GM18508 (cell line): Measurements from ENCODE around the gene ASB16.
A peak's percentile ranks its signal among the peaks of the same experiment; 100 is the strongest.

Experiments used
- ATAC-seq: cut with Tn5 transposase; IDR thresholded peaks from one replicate; pipeline ENCODE4 v1.9.1; 2021; ENCODE audit warnings: moderate number of reproducible peaks; ENCODE audit not compliant: insufficient read depth, unreplicated experiment

The ASB16 gene

DNA sequence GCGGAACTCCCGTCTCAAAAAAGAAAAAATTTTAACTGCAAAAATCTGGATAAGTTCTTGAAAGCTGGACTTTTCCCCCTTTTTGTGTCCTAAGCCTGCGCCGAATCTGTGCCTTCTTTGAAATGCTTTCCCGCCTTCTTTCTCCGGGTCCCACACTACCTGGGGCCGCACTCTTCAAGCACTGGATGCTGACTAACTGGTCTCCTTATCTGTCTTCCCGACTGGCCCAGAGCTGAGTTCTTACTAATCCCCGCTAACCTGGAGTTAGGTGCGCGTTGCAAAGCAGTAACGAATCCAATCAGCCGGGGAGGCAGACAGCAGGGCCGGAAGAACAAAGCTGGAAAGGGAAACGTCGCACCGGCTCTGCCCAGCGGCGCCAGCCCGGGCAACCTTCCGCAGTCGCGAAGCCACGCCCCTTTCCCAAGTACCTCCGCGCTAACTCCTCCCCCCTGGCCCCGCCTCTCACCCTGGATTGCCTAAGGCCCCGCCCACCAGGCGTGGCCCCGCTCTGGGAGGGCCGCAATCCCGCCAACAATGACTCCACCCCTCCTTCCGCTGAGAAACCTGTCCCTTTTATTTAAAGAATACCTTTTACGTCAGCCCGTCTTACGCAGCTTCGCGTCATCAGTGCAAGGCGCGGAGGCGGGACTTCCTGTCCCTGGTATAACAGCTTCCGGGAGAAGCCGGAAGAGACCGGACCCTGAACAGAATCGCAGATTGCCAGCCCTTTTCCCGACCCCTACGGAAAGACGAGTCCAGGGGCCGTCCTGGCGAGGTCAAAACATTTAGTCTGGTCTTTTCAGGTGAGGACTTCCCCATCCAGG lies 16.0 kb downstream of the ASB16 start, which contains the start of gene TMUB2:
TMUB2 (plus strand) TSS at position 666 of the 824 bp plus-strand sequence. CDS start 737 bp downstream, outside the sequence.
- peak; percentile 64 for ATAC-seq

DNA sequence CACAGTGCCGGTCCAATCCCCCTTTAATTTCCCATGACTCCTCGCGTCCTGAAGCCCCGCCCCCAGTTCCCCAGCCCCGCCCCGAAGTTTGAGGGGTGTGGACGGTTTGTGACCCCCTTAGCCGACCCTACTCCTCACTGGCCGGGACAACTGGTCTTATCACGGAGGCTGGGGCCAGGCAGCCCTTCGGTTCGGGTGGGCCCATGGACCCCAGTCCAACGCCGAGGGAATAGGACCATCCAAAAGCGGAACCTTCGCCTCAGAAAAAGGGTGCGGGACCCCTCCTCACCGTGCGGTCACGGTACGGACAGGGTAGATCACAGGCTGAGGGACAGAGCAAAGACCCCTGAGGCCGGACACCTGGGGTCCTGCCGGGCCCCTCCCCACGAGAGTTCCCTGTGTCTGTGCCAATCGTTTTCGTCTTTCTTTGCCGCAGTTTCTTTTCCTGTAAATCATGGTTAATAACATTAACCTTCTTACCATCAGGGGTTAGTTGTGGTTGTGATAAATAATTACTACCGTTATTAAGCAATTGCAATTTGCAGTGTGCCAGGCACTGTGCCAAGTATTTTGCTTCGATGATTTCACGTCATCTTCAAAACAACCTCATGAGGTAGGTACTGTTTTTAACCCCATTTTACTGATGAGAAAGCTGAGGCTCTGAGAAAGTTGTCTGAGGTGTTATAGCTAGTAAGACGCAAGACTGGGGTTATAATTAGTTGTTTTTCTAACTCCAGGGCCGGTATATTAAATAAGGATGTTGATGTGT lies 16.8 kb downstream of the ASB16 start:
- ATAC-seq, result peak; percentile 27

DNA sequence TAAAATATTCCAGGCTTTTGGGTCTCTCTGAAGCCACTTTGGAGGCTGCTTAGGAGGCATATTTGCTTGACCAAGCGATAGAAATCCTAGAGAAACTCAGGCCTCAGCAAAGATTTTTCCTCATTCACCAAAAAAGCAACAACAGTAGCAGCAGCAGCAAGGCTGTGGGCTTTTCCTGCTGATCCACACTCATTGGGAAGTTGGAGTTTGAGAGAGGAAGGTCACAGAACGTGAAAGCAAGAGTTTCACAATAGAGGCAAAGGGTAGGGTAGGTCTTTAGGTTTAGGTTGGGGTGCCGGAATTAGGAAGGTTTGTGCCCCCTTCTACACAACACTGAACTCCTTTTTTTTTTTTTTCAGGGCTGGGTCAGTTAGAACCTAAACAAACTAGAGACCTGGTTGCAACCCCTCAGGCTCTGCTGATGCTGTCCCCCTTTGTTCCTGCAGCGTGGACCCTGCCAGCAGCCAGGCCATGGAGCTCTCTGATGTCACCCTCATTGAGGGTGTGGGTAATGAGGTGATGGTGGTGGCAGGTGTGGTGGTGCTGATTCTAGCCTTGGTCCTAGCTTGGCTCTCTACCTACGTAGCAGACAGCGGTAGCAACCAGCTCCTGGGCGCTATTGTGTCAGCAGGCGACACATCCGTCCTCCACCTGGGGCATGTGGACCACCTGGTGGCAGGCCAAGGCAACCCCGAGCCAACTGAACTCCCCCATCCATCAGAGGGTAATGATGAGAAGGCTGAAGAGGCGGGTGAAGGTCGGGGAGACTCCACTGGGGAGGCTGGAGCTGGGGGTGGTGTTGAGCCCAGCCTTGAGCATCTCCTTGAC lies 18.3 kb downstream of the ASB16 start:
- ATAC-seq, result no peak

DNA sequence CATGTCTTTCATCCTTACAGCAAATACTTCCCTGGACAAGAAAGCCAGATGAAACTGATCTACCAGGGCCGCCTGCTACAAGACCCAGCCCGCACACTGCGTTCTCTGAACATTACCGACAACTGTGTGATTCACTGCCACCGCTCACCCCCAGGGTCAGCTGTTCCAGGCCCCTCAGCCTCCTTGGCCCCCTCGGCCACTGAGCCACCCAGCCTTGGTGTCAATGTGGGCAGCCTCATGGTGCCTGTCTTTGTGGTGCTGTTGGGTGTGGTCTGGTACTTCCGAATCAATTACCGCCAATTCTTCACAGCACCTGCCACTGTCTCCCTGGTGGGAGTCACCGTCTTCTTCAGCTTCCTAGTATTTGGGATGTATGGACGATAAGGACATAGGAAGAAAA lies 20.0 kb downstream of the ASB16 start:
- ATAC-seq, result no peak

DNA sequence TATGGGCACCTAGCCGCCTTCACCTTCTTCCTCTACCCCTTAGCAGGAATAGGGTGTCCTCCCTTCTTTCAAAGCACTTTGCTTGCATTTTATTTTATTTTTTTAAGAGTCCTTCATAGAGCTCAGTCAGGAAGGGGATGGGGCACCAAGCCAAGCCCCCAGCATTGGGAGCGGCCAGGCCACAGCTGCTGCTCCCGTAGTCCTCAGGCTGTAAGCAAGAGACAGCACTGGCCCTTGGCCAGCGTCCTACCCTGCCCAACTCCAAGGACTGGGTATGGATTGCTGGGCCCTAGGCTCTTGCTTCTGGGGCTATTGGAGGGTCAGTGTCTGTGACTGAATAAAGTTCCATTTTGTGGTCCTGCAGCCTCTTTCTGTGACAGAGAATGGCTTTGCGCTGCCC lies 20.9 kb downstream of the ASB16 start:
- no peak for ATAC-seq

DNA sequence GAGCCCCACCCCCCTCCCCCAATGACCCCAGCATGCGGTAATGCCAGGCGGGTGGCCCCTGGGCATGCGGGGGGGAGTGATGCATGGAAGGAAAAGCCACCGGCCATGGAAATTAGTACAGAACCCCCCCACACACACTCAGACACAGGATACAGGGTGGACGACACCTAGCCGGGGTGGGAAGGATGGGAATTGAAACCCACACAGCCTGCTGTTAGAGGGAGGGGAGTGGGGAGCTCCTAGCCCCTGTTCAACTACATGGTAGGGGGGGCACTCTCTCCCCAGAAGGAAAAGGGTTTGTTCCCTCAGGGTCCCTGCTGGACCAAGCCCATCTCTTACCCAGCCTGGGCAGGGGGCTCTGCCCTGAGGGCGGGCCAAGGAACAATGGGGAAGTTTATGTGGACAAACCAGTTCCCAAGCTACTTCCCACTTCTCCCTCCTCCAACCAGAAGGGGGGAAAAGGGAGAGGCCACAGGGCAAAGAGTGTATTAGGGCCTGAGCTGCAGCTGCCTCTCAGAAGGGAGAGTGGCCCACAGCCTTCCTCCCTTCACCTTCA lies 21.5 kb downstream of the ASB16 start:
- ATAC-seq, result no peak

DNA sequence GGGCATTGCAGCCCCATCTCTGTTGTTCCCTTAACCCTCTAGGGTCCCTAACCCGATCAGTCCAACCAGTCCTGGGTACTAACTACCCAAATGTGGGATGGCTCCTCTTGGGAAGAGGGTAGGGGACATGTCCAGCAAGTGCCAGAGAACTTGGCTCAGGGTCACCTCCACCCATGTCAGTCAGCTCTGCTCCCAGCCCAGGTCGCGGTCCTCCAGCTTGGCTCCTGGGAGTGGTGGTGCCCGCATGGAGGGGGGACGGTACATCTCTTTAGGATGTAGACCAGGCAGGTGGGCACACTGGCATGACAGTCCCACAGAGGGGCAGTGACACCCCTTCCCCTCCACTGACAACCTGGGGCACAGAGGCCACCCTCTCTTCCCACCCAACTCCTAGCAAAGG lies 22.2 kb downstream of the ASB16 start:
- ATAC-seq, result no peak

DNA sequence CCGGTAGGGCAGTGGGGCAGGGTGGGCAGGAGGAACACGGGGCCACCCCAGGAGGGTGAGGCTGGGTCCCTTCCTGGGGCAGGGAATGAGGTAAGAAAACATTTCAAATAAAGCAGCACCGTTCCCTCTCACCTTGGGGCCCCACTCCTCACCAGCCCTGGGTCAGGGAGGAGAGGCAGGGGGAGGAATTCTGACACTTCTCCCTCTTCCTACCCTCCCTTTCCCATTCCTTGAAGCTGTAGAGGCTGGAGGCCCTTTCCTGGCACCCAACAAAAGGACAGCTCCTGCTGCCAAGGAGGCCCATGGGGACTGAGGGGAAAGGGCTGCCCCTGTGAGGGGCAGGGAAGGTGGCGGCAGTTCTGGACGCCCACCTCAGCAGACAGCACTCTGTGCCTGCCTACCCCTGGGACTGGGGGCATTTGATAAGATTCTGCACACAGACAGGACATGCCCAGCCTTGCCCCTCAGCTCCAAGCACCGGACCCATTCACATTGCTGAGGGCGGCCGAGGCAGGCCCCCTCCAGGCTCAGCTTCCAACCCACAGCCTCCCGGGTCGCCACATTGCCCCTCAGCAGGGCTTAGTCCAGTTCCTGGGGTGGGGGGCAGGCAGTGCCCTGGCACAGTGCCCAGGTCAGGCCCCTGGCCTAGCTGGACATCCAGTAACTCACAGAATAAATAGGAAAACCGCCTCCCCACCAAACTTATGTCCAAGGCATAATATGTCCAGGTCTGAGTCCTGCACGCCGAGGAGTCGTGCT lies 23.0 kb downstream of the ASB16 start:
- no peak for ATAC-seq

DNA sequence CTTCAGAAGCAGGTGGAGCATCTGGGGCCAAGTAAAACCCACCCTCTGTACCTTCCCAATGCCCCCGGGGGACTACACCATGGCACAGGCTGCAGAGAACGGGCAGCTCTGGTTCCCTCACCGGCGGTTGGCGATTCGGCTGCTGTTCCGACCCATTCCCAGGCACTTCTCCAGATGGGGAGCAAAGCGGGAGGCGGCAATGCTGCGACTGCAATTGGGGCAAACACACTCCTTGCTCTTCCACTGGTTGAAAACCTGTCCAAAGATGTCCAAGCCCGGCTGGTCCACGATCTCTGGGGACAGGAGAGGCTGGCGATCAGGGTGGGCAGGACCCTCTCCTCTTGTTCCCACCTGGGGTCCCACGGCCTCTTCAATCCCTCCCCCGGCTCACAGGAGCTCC lies 26.6 kb downstream of the ASB16 start:
- no peak for ATAC-seq

DNA sequence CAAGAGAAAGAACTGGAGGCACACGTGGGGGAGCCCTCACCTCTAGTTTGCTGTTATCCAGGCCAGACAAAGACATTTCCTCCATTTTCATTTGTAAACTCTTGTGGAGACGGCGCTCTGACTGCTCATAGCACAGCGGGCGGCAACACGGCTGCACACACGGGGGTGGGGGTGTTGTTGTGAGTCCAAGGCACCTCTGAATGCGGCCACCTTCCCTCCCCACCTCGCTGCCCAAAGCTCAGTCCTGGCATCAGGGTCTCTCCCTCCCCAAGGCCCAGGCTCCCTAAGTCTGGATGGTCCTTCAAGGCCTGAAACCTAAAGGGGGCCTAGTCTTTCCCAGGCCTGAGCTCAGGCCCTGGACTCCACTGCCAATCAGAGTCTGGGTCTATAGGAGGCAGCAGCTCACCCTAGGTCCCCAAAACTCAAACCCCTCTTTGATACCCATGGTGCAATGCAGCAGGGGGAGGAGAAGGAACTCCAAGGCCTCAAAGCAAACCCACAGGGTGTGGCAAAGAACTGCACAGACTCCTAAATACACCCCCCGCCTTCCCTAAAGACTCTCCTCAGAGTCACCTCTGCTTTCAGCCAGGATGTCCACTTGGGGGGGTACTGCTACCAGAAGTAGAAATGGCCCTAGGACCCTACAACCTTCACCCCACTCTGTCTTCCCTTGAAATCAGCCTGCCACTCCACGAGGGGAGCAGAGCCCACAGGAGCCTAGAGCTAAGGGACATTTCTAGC lies 27.6 kb downstream of the ASB16 start:
- no peak for ATAC-seq

DNA sequence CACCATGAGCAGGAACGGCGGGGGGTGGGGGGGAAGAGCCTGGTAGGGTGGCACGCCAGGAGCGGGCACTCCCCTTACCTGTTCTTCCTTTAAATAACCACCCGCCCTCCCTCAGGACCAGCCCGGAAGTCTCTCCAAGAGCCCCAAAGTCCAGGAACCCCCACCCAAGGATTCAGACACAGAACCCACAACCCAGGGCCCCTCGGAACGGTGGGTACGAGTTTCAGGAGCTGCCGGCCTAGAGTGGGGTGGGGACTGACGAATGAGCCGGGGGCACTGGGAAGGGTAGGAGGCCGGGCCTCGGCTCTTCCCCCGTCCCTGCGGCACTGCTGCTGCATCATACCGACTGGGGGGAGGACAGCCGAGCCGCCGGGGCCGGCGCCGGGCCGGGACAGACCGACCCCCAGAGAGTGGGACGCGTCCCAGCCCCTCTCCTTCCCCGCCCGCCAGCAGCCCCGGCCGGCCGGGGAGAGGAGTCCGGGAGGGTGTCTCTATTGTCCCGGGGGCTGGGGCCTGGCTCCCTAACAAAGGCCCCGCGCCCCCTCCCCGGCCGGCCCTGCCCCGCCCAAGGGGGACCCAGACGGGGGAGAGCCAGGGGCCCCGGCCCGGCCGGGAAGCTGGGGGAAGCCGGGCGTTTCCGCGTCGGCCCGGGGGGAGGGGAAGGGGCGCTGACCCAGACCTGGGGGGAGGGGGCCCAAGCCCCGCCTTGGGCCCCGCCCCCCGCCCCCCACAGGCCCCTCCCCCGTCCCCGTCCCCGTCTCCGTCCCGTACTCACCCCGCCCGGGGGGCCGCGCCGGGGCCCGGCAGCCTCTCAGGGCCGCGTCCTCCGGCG lies 28.4 kb downstream of the ASB16 start:
- no peak for ATAC-seq

DNA sequence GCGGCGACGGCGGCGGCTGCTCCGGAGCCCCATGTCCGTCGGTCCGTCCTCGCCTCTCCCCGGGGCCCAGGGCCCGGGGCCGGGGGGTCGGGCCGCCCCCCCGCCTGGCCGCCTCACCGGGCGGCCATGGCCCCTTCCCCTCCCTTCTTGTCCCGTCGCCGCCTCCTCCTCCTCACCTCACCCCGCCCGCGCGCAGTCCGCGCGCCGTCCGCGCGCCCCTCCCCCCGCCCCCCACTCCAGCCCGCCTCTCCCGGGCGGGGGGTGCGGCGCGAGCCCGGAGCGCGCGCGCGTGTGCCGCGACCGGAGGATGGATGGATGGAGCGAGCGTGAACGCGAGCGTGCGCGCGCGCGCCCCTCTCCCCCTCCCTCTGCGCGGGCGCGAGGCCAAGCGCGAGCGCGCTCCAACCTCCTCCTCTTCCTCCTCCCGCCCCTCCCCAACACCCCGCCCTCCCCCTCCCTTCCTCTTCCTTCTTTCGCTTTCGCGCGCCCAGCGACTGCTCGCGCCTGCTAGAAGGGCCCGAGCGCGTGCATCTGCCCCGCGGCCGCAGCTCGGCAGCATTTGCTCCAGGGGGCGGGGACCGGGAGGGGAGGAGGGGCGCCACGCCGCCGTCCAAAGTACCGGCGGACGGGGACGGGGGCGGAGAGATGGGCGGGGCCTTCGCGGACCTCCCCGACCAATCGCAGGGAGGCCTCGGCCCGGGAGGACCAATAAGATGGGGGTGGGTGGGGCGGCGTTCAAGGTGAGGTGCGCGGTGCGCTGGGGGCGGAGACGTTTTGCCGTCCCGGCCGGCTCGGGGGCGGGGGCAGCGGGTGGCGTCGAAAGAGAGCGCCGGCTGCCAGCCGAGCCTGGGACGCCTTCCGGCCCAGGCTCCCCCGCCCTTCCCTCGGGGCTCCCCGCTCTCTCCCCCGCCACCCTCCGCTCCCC lies 29.3 kb downstream of the ASB16 start, which contains the start of gene ATXN7L3:
ATXN7L3 (minus strand) TSS at position 332 of the 925 bp plus-strand sequence. CDS start 1,814 bp downstream, outside the sequence.
- no peak for ATAC-seq

DNA sequence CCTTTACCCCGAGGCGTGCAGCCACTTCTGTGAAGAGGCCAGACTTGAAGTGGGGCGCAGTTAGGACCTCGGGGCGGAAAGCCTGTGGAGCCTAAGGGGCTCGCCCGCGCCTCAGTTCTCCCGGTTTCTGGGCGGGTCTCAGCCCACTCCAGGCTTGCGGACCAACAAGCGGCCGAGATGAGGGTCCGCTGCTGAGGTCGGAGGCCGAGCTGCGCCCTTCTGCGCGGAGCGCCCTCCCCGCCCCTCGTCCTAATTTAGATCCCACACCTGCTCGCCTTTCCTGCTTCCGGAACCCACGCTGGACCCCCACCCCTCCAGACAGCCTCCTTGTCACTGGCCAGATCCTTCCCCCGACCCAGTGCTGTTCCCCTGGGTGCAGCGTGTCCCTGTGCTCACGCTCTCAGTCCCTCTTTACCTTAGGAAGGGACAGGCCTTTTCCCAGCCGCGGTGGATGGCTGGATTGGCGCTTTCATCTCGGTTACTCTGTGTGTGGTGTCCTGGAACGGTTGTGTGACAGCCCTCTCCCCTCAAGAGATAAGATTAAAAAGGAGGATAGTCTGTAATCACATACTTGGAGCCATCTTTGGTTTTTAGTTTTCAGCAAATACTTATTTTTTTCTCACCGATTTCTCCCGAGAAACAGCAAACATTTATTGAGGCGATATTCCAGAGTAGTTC lies 30.1 kb downstream of the ASB16 start:
- no peak for ATAC-seq

DNA sequence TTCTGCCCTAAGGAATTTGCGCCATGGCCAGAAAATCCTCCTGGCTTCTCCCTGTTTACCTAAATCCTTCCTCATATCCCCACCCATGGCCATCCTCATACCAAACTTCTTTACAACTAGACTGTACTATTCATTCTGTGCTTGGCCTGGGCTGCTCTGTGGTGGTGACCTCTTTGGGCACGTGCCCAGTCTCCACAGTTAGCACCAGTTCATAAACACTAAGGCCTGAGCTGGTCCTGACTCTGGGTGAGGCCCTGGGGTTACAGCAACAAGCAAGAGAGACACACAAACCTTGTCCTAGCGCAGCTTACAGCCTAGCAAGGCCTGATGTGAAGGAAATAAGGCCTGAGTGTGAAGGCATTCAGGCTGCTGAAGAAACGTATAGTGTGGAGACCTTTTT lies 32.3 kb downstream of the ASB16 start:
- ATAC-seq, result no peak

DNA sequence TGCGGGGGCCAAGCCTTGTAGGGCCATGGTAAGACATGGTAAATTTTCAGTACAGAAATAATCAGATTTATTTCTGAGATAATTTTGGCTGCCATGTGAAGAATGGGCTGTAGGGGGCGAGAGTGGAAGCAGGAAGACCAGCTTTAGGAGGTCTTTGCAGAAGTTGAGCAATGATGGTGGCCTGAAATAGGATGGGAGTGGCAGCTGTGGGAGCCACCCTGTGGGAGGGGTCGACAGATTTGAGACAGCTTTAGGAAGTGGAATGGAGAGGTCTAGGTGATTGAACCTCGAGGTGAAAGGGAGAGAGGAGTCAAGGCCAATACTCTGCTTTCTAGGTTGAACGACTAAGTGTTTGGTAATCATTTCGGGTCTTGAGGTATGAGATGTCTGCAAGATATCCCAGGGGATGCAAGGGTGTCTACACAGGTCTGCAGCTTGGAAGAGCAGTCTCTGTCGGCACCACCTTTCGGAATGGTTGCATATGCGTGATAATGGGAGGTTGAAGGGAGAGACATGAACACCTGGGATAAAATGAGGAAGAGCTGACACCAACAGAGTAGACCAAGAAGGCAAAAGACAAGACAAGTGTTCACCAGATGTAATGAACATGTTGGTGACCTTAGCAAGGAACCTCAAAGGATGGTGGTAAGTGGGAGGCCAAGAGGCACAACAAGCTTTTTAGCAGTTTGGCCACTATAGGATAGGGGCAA lies 33.4 kb downstream of the ASB16 start:
- no peak for ATAC-seq

DNA sequence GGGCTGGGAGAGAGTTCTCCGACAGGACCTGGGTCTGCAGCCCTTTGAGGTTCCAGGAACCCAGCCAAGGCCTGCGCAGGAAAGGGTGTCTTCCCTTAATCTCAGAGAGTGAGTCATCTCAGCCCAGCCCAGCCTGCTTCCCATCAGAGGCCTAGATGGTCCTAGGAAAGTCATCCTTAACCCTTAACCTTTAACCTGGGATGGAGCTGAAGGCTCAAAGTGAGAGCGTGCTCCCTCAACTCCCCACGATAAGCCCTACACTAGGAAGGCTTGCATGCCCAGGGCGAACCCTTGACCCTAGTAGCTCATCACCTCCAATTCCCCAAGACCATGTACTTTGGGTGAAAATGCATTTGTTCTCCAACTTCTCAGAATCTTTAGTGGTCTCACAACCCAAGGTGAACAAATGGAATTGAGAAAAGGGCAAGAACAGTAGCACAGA lies 34.0 kb downstream of the ASB16 start:
- no peak for ATAC-seq
